ENCODE measurements around the gene HIVEP1.

HIVEP1 gene

GRCh38 chr6:12066297-12066696 lies 54.2 kb downstream of the HIVEP1 start:
- DNase-seq (ENCODE audit: low read depth) = no peak
- no peak for TF ChIP-seq MAX (IDR thresholded peaks at IDR 0.05; ENCODE audit: low read depth, low read length)
- TF ChIP-seq CTCF (IDR thresholded peaks at IDR 0.05; ENCODE audit: low read depth, low read length) = no peak
- no peak for TF ChIP-seq POLR2A (IDR thresholded peaks at IDR 0.05; ENCODE audit: extremely low read depth, insufficient read length)
- no peak for TF ChIP-seq MYC (IDR thresholded peaks at IDR 0.05; ENCODE audit: low read depth, low read length)
- no peak overlapping the region for H3K4me3 ChIP-seq (ENCODE audit: low read depth, low read length)

GRCh38 chr6:12068899-12069557 lies 56.9 kb downstream of the HIVEP1 start:
- no peak overlapping the region for H3K4me3 ChIP-seq (ENCODE audit: low read depth, low read length)
- no peak for TF ChIP-seq POLR2A (IDR thresholded peaks at IDR 0.05; ENCODE audit: extremely low read depth, insufficient read length)
- no peak for TF ChIP-seq MYC (IDR thresholded peaks at IDR 0.05; ENCODE audit: low read depth, low read length)
- TF ChIP-seq MAX (IDR thresholded peaks at IDR 0.05; ENCODE audit: low read depth, low read length) = no peak
- TF ChIP-seq CTCF (IDR thresholded peaks at IDR 0.05; ENCODE audit: low read depth, low read length) = no peak
- peak; percentile 34 for DNase-seq (ENCODE audit: low read depth)

- DNase-seq (ENCODE audit: low read depth) = no peak
- no peak overlapping the region for H3K4me3 ChIP-seq (ENCODE audit: low read depth, low read length)
- no peak for TF ChIP-seq POLR2A (IDR thresholded peaks at IDR 0.05; ENCODE audit: extremely low read depth, insufficient read length)
- TF ChIP-seq CTCF (IDR thresholded peaks at IDR 0.05; ENCODE audit: low read depth, low read length) = no peak
- TF ChIP-seq MAX (IDR thresholded peaks at IDR 0.05; ENCODE audit: low read depth, low read length) = no peak
- no peak for TF ChIP-seq MYC (IDR thresholded peaks at IDR 0.05; ENCODE audit: low read depth, low read length)
Measured at GRCh38 chr6:12069891-12070529, 57.9 kb downstream of the HIVEP1 start.

- H3K4me3 ChIP-seq (ENCODE audit: low read depth, low read length) = no peak overlapping the region
- no peak for DNase-seq (ENCODE audit: low read depth)
- TF ChIP-seq MYC (IDR thresholded peaks at IDR 0.05; ENCODE audit: low read depth, low read length) = no peak
- TF ChIP-seq POLR2A (IDR thresholded peaks at IDR 0.05; ENCODE audit: extremely low read depth, insufficient read length) = no peak
Measured at GRCh38 chr6:12071064-12071615, 59.0 kb downstream of the HIVEP1 start.

- TF ChIP-seq POLR2A (IDR thresholded peaks at IDR 0.05; ENCODE audit: extremely low read depth, insufficient read length) (no peak), MAX (IDR thresholded peaks at IDR 0.05; ENCODE audit: low read depth, low read length) (no peak), CTCF (IDR thresholded peaks at IDR 0.05; ENCODE audit: low read depth, low read length) (peak; percentile 16)
- no peak overlapping the region for H3K4me3 ChIP-seq (ENCODE audit: low read depth, low read length)
- DNase-seq (ENCODE audit: low read depth) = peak; percentile 28
Measured at GRCh38 chr6:12075067-12075563, 63.0 kb downstream of the HIVEP1 start.

- TF ChIP-seq POLR2A (IDR thresholded peaks at IDR 0.05; ENCODE audit: extremely low read depth, insufficient read length) (no peak), CTCF (IDR thresholded peaks at IDR 0.05; ENCODE audit: low read depth, low read length) (no peak), MAX (IDR thresholded peaks at IDR 0.05; ENCODE audit: low read depth, low read length) (no peak), MYC (IDR thresholded peaks at IDR 0.05; ENCODE audit: low read depth, low read length) (no peak)
- no peak overlapping the region for H3K4me3 ChIP-seq (ENCODE audit: low read depth, low read length)
- DNase-seq (ENCODE audit: low read depth) = peak; percentile 17
Measured at GRCh38 chr6:12077021-12077710, 65.1 kb downstream of the HIVEP1 start.

Data from NB4 (cell line).